ENCODE measurements around the gene COA8. TPM values are rescaled to one million over a fixed set of nuclear protein-coding genes. Genes with fewer than 3 reads are reported as not detected.
A peak's percentile ranks its signal among the peaks of the same experiment; 100 is the strongest.

The COA8 gene
- total RNA-seq, 1 experiment from 2014 or later, result 37.2 TPM

DNA sequence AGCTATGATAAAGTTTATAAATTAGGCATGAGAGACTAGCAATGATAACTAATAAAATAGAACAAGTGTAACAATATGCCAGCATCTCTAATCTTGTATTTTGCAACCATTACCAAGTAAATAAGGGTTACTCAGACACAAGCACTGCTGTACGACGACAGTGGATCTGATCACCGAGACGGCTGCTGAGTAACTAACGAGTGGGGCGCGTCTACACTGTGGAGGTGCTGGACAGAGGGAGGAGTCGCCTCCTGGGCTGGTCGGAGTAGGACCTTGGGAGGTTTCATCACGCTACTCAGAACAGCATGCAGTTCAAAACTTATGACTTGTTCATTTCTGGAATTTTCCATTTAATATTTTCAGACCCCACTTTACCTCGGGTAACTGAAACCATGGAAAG lies 18.4 kb downstream of the COA8 start:
- Mint-ChIP-seq H3K27ac (ENCODE audit: unreplicated experiment) (no peak overlapping the region), H3K36me3 (ENCODE audit: insufficient read depth, unreplicated experiment) (peaks cover 7% of the 10 kb centered on the region), H3K9me3 (ENCODE audit: low read depth, unreplicated experiment) (no peaks in the 10 kb centered on the region), H3K4me3 (ENCODE audit: low read depth, unreplicated experiment) (no peak overlapping the region), H3K27me3 (ENCODE audit: unreplicated experiment) (no peaks in the 10 kb centered on the region), H3K4me1 (ENCODE audit: low read depth, unreplicated experiment) (peaks cover 9% of the 10 kb centered on the region)
- no TSS peak for BruUV-seq (replicated peaks)
- CTCF ChIA-PET, result no interaction called here
- TF ChIP-seq, protein P1, sequence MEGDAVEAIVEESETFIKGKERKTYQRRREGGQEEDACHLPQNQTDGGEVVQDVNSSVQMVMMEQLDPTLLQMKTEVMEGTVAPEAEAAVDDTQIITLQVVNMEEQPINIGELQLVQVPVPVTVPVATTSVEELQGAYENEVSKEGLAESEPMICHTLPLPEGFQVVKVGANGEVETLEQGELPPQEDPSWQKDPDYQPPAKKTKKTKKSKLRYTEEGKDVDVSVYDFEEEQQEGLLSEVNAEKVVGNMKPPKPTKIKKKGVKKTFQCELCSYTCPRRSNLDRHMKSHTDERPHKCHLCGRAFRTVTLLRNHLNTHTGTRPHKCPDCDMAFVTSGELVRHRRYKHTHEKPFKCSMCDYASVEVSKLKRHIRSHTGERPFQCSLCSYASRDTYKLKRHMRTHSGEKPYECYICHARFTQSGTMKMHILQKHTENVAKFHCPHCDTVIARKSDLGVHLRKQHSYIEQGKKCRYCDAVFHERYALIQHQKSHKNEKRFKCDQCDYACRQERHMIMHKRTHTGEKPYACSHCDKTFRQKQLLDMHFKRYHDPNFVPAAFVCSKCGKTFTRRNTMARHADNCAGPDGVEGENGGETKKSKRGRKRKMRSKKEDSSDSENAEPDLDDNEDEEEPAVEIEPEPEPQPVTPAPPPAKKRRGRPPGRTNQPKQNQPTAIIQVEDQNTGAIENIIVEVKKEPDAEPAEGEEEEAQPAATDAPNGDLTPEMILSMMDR (IDR thresholded peaks at IDR 0.05; ENCODE audit: unreplicated experiment), result no peak
- intact Hi-C loops (cut with micrococcal nuclease; ENCODE audit: unreplicated experiment), result no loop called here
- no peak for DNase-seq

DNA sequence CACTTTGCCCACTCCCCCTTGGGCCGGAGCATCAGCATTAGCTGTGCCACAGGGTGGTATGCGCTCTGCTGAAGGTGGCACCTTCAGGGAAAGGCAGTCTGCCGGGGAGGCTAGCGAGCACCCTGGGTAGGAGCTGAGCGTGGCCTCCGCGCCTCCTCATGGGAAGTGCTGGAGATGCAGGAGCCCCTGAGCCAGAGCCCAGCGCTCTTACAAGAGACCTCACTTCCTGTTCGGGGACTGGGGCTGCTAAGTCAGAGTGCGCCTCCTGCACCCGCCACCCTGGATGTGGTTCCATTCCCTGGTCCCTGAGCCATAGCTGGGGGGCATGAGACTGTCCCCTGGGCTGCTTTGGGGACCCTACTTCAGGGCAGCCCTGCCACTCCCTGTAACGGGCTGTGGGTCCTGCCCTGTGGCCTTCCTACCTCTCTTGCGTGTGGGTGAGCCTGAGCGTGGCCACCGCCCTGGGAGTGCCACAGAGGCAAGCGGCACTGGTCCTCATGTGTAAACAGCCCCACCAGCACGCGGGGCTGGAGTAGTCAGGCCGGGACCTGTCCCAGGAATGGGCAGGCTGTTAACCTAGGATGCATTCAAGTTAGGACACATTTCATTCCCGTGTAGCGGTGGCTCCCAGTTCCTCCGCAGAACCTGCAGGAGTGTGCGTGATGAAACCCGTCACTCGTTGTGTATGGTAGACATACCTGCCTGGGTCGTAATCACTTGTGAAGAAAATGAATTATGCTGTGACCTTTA lies 19.4 kb downstream of the COA8 start:
- Mint-ChIP-seq H3K4me1 (ENCODE audit: low read depth, unreplicated experiment) (no peaks in the 10 kb centered on the region), H3K4me3 (ENCODE audit: low read depth, unreplicated experiment) (no peak overlapping the region), H3K27me3 (ENCODE audit: unreplicated experiment) (no peaks in the 10 kb centered on the region), H3K27ac (ENCODE audit: unreplicated experiment) (no peak overlapping the region), H3K36me3 (ENCODE audit: insufficient read depth, unreplicated experiment) (peaks cover 8% of the 10 kb centered on the region), H3K9me3 (ENCODE audit: low read depth, unreplicated experiment) (no peaks in the 10 kb centered on the region)
- CTCF ChIA-PET, result no interaction called here
- intact Hi-C loops (cut with micrococcal nuclease; ENCODE audit: unreplicated experiment), result no loop called here
- DNase-seq, result no peak
- no TSS peak for BruUV-seq (replicated peaks)
- TF ChIP-seq, protein P1 (IDR thresholded peaks at IDR 0.05; ENCODE audit: unreplicated experiment), result no peak

DNA sequence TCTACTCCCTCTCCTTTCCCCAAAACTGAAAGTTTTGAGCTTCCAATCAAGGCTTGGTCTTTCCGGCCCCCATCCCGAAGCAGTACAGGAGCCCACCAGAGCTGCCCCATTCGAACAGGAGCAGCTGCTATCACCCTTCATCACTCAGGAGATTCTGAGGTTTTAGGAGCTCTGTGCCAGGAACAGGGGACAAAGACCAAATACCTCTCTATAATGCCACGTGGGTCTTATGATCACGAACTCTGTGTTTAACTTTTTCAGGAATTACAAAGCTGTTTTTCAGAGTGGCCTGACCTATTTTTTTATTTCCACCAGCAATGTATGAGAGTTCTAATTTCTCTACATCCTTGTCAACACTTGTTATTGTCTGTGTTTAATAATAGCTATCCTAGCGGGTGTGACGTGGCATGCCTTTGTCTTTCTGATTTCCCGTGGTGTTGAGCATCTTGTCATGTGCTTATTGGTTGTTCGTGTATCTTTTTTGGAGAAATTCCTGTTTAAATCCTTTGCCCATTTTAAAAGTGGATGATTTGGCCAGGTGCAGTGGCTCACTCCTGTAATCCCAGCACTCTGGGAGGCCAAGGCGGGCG lies 21.7 kb downstream of the COA8 start:
- no peak overlapping the region for H3K27ac Mint-ChIP-seq (ENCODE audit: unreplicated experiment)
- intact Hi-C loops (cut with micrococcal nuclease; ENCODE audit: unreplicated experiment), result no loop called here
- no peaks in the 10 kb centered on the region for H3K27me3 Mint-ChIP-seq (ENCODE audit: unreplicated experiment)
- DNase-seq, result no peak
- TF ChIP-seq, protein P1 (IDR thresholded peaks at IDR 0.05; ENCODE audit: unreplicated experiment), result no peak
- CTCF ChIA-PET, result interaction anchor here (0.6 to 0.7 kb wide), 2 partner anchors 396 to 680 kb away, joined by 3 read pairs; no protein-coding TSS in a partner anchor
- no peaks in the 10 kb centered on the region for H3K9me3 Mint-ChIP-seq (ENCODE audit: low read depth, unreplicated experiment)
- H3K4me1 Mint-ChIP-seq (ENCODE audit: low read depth, unreplicated experiment), result no peaks in the 10 kb centered on the region
- H3K4me3 Mint-ChIP-seq (ENCODE audit: low read depth, unreplicated experiment), result no peak overlapping the region
- no TSS peak for BruUV-seq (replicated peaks)
- peaks cover 12% of the 10 kb centered on the region for H3K36me3 Mint-ChIP-seq (ENCODE audit: insufficient read depth, unreplicated experiment)

DNA sequence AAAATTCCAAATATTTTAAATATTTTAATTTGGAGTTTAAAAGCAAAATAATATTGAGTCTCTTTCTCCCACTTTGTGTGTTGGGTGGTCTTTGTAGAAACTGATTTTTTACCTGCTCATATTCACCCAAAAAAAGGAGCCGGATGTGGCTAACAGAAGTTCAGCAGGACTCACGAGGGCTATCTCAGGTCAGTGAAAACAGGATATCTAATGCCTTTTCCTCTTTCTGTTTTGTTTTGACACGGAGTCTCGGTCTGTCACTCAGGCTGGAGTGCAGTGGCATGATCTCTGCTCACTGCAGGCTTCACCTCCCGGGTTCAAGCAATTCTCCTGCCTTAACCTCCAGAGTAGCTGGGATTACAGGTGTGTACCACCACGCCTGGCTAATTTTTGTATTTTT lies 30.8 kb downstream of the COA8 start:
- Mint-ChIP-seq H3K36me3 (ENCODE audit: insufficient read depth, unreplicated experiment) (peaks cover 17% of the 10 kb centered on the region), H3K4me1 (ENCODE audit: low read depth, unreplicated experiment) (peaks cover 17% of the 10 kb centered on the region), H3K27me3 (ENCODE audit: unreplicated experiment) (no peaks in the 10 kb centered on the region), H3K9me3 (ENCODE audit: low read depth, unreplicated experiment) (no peaks in the 10 kb centered on the region), H3K4me3 (ENCODE audit: low read depth, unreplicated experiment) (peak overlapping the region; percentile 57), H3K27ac (ENCODE audit: unreplicated experiment) (peak overlapping the region; percentile 75)
- no peak for DNase-seq
- intact Hi-C loops (cut with micrococcal nuclease; ENCODE audit: unreplicated experiment), result no loop called here
- CTCF ChIA-PET, result interaction anchor here (0.7 to 1.0 kb wide), 4 partner anchors 11 to 34 kb away, joined by 3 to 6 read pairs (median 4); no protein-coding TSS in a partner anchor
- TF ChIP-seq, protein P1 (IDR thresholded peaks at IDR 0.05; ENCODE audit: unreplicated experiment), result no peak
- no TSS peak for BruUV-seq (replicated peaks)
